H1 (cell line): Measurements from ENCODE around the gene INPP5F. TPM values are rescaled to one million over a fixed set of nuclear protein-coding genes. Genes with fewer than 3 reads are reported as not detected.

ENCODE experiments used
- CTCF ChIA-PET: fragments of 300-600 bp; sonication (Branson Sonifier 250); formaldehyde crosslinking; loops from one replicate; lab custom pipeline; 2021; ENCODE audit not compliant: partially characterized antibody; lab: Charles Lee
- POLR2A ChIA-PET: fragments of 300-600 bp; sonication (Branson Sonifier 250); formaldehyde crosslinking; loops from one replicate; lab custom pipeline; 2021; ENCODE audit warnings: inconsistent platforms; ENCODE audit not compliant: partially characterized antibody; lab: Charles Lee
- DNase-seq, 2 experiments: peaks; one replicate each; pipeline versions ENCODE4 v3.0.0 to v3.0.0-alpha.2; 2010 to 2022; ENCODE audit warnings: low spot score in 2 of 2, low read depth in 1 of 2, mixed read lengths in 1 of 2
- FAIRE-seq: peaks from 2 replicates; lab custom pipeline; 2011; peaks lifted over from hg19 to GRCh38; lab: Jason Lieb, UNC
- H2AFZ ChIP-seq: 2 replicates; pipeline ENCODE4 v1.8.1; 2012; ENCODE audit warnings: low read length, inconsistent platforms
- H2AK5ac ChIP-seq: 2 replicates; pipeline ENCODE4 v1.6.1; 2013; ENCODE audit warnings: low read depth, low read length
- H2BK120ac ChIP-seq: replicated peaks from 2 replicates; pipeline ENCODE3; 2013; ENCODE audit warnings: low read depth, low read length, inconsistent platforms
- H2BK12ac ChIP-seq: 2 replicates; pipeline ENCODE4 v1.6.1; 2013; ENCODE audit warnings: low read depth, low read length
- H2BK15ac ChIP-seq: 2 replicates; pipeline ENCODE4 v1.6.1; 2013; ENCODE audit warnings: low read length
- H2BK20ac ChIP-seq: 2 replicates; pipeline ENCODE4 v1.6.1; 2013; ENCODE audit warnings: low read length
- H2BK5ac ChIP-seq: 2 replicates; pipeline ENCODE4 v1.6.1; 2013; ENCODE audit warnings: low read depth, low read length
- H3K14ac ChIP-seq: 2 replicates; pipeline ENCODE4 v1.6.1; 2013; ENCODE audit warnings: inconsistent platforms; ENCODE audit not compliant: insufficient read length
- H3K18ac ChIP-seq: 2 replicates; pipeline ENCODE4 v1.6.1; 2013; ENCODE audit warnings: low read length; ENCODE audit errors: extremely low read depth
- H3K23ac ChIP-seq: 2 replicates; pipeline ENCODE4 v1.6.1; 2013; ENCODE audit warnings: inconsistent platforms; ENCODE audit not compliant: insufficient read length
- H3K23me2 ChIP-seq: 2 replicates; pipeline ENCODE4 v1.6.1; 2013; ENCODE audit warnings: low read depth, low read length
- H3K27ac ChIP-seq: 2 replicates; pipeline ENCODE4 v1.6.1; 2011; ENCODE audit warnings: low read depth, low read length, inconsistent platforms
- H3K27me3 ChIP-seq, 4 experiments: replicated peaks in 1 of 4; 1 replicate in 1 of 4; 2 replicates in 3 of 4; pipeline versions ENCODE4 v1.6.1 to v1.8.1; 2011 to 2013; ENCODE audit warnings: low read length in 3 of 4, mild to moderate bottlenecking in 3 of 4, inconsistent platforms in 2 of 4, mixed read lengths in 2 of 4, moderate library complexity in 1 of 4; ENCODE audit not compliant: control insufficient read depth in 3 of 4, insufficient read depth in 3 of 4; ENCODE audit errors: extremely low read depth in 1 of 4
- H3K36me3 ChIP-seq, 4 experiments: 2 replicates each; pipeline versions ENCODE4 v1.6.1 to v1.8.1; 2011 to 2013; ENCODE audit warnings: mild to moderate bottlenecking in 4 of 4, low read length in 3 of 4, moderate library complexity in 2 of 4, control low read depth in 1 of 4, inconsistent platforms in 1 of 4; ENCODE audit not compliant: insufficient read depth in 4 of 4, control insufficient read depth in 2 of 4
- H3K4ac ChIP-seq: replicated peaks from 2 replicates; pipeline ENCODE3; 2013; ENCODE audit warnings: low read length, low read depth, mixed read lengths, inconsistent platforms; ENCODE audit not compliant: insufficient read length
- H3K4me1 ChIP-seq, 4 experiments: replicated peaks in 1 of 4; 1 replicate in 1 of 4; 2 replicates in 3 of 4; pipeline versions ENCODE4 v1.6.1 to v1.8.1; 2011 to 2013; ENCODE audit warnings: low read length in 3 of 4, inconsistent platforms in 2 of 4, mixed read lengths in 1 of 4; ENCODE audit not compliant: insufficient read depth in 4 of 4, control insufficient read depth in 3 of 4
- H3K4me2 ChIP-seq, 2 experiments: 2 replicates each; pipeline versions ENCODE4 v1.6.1 to v1.8.1; 2011 to 2013; ENCODE audit warnings: low read depth in 2 of 2, low read length in 2 of 2, control low read depth in 1 of 2, inconsistent platforms in 1 of 2, mild to moderate bottlenecking in 1 of 2; ENCODE audit not compliant: insufficient read depth in 1 of 2
- H3K4me3 ChIP-seq, 4 experiments: fragments of 200-600, 300-600 bp in 1 of 4; sonication (generic), shearing (Covaris generic), sonication (Bioruptor Twin) in 1 of 4; 2 replicates each; pipeline versions ENCODE4 v1.5.1 to v1.8.1; 2011 to 2016; ENCODE audit warnings: low read length in 4 of 4, low read depth in 3 of 4, control low read depth in 2 of 4, inconsistent platforms in 2 of 4, mild to moderate bottlenecking in 2 of 4, mixed read lengths in 1 of 4, moderate library complexity in 1 of 4; ENCODE audit not compliant: insufficient read depth in 2 of 4; ENCODE audit errors: extremely low read depth in 1 of 4
- H3K56ac ChIP-seq: replicated peaks from 2 replicates; pipeline ENCODE3; 2013; ENCODE audit warnings: low read depth, mild to moderate bottlenecking, mixed read lengths, low read length, inconsistent platforms; ENCODE audit not compliant: insufficient read length
- H3K79me1 ChIP-seq: 2 replicates; pipeline ENCODE4 v1.6.1; 2013; ENCODE audit warnings: low read depth, low read length, control low read depth
- H3K79me2 ChIP-seq, 2 experiments: 2 replicates each; pipeline versions ENCODE4 v1.6.1 to v1.8.1; 2012 to 2013; ENCODE audit warnings: low read length in 2 of 2, mild to moderate bottlenecking in 2 of 2, inconsistent platforms in 1 of 2; ENCODE audit not compliant: insufficient read depth in 2 of 2, control insufficient read depth in 1 of 2
- H3K9ac ChIP-seq, 4 experiments: replicated peaks in 1 of 4; 1 replicate in 1 of 4; 2 replicates in 3 of 4; pipeline versions ENCODE4 v1.6.1 to v1.8.1; 2011 to 2013; ENCODE audit warnings: low read depth in 3 of 4, low read length in 3 of 4, control low read depth in 2 of 4, mild to moderate bottlenecking in 2 of 4, moderate library complexity in 2 of 4, inconsistent platforms in 1 of 4; ENCODE audit errors: extremely low read depth in 1 of 4
- H3K9me3 ChIP-seq, 2 experiments: 2 replicates each; pipeline versions ENCODE4 v1.6.1 to v1.8.1; 2012 to 2013; ENCODE audit warnings: mild to moderate bottlenecking in 2 of 2, moderate library complexity in 2 of 2, control low read depth in 1 of 2, inconsistent platforms in 1 of 2, low read depth in 1 of 2, low read length in 1 of 2, mixed read lengths in 1 of 2; ENCODE audit not compliant: insufficient read depth in 2 of 2
- H4K20me1 ChIP-seq, 2 experiments: replicated peaks in 1 of 2; 2 replicates each; pipeline versions ENCODE3 to v1.8.1; 2011 to 2013; ENCODE audit warnings: inconsistent platforms in 2 of 2, low read length in 2 of 2, mild to moderate bottlenecking in 1 of 2; ENCODE audit not compliant: insufficient read depth in 2 of 2, control insufficient read depth in 1 of 2
- H4K5ac ChIP-seq: 2 replicates; pipeline ENCODE4 v1.6.1; 2013; ENCODE audit warnings: low read length, low read depth, mixed read lengths, inconsistent platforms; ENCODE audit not compliant: insufficient read length
- H4K8ac ChIP-seq: 2 replicates; pipeline ENCODE4 v1.8.0; 2013; ENCODE audit warnings: mild to moderate bottlenecking, moderate library complexity, low read length, inconsistent platforms; ENCODE audit not compliant: insufficient read depth; ENCODE audit errors: extremely low read depth
- H4K91ac ChIP-seq: replicated peaks from 2 replicates; pipeline ENCODE3; 2013; ENCODE audit warnings: low read length, mixed read lengths, inconsistent platforms; ENCODE audit not compliant: insufficient read length
- JUN ChIP-seq: IDR thresholded peaks from 2 replicates; pipeline ENCODE4 v1.6.1; 2011; ENCODE audit warnings: low read depth, mild to moderate bottlenecking, improper control_type of control experiment, low read length
- KDM5A ChIP-seq: fragments of 200-600 bp; IDR thresholded peaks from 2 replicates; pipeline ENCODE4 v1.7.1; 2012; ENCODE audit warnings: mild to moderate bottlenecking, low read length, inconsistent platforms, mixed read lengths
- WGBS, 2 experiments: shearing (Covaris generic) in 1 of 2; methylation state at CpG; one replicate each; pipeline versions ENCODE4 v1.1.6 to v1.1.7; 2013 to 2015; ENCODE audit warnings: low lambda C conversion rate in 2 of 2, mixed read lengths in 2 of 2, inconsistent platforms in 1 of 2, low coverage in 1 of 2, missing lambda C conversion rate in 1 of 2; ENCODE audit not compliant: insufficient replicate concordance in 2 of 2, insufficient coverage in 1 of 2, insufficient read length in 1 of 2; ENCODE audit errors: extremely low coverage in 1 of 2, missing lambda C conversion rate in 1 of 2; 5-methylcytosine and 5-hydroxymethylcytosine counted together
- polyA plus RNA-seq, 7 experiments: library from polyadenylated mRNA; depleted of rRNA in 3 of 7; stranded (reverse) in 5 of 7; unstranded in 2 of 7; fragments of >200 nt in 5 of 7; fragments of 200-250 nt in 2 of 7; gene quantifications; 1 replicate in 5 of 7; 2 replicates in 1 of 7; 4 replicates in 1 of 7; pipeline versions ENCODE4 v1.2.1 to v1.2.3, GENCODE V29; 2011 to 2013; ENCODE audit warnings: missing spikeins in 2 of 7, mixed read lengths in 2 of 7
- total RNA-seq: library from RNA; stranded (reverse); fragmentation: NEBNext Ultra II Directional; extraction: Animal tissue kit (Norgen Biotek cat#: 25700); gene quantifications from 2 replicates; pipeline ENCODE4 v1.2.1, GENCODE V29; 2021

Gene INPP5F
- total and polyA plus RNA-seq, 2 of the 8 experiments (the other 6 are each of a cell fraction or from before 2014, with no cell fraction given): 50.1 to 101 TPM

DNA sequence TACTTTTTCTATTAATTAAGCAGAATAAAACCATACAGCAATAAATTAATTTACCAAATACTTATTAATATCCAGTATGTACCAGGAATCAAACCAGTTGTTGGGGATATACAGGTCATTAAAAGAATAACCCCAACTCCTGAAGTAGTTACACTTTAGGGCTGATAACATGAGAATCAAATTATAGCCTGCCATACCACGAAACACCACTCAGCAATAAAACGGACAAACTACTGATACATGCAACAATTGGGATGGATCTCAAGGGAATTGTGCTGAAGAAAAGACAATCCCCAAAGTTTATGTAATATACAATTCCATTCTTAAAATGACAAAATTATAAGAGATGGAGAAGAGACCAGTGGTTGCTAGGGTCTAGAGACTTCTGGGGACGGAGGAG, 124.1 kb downstream of the INPP5F start:
- POLR2A ChIA-PET: interaction anchor here (0.9 kb wide), 1 partner anchor 20 kb away, joined by 3 read pairs; no protein-coding TSS in a partner anchor
- Histone ChIP-seq H4K8ac (no peak overlapping the region), H3K4ac (no peak overlapping the region), H4K5ac (no peak overlapping the region), H3K9ac (no peak overlapping the region), H3K79me2 (no peaks in the 10 kb centered on the region; a peak in 1 of 4 replicates), H2BK20ac (no peak overlapping the region), H3K79me1 (no peaks in the 10 kb centered on the region; the same call in 1 of the 2 replicates), H3K4me3 (no peak overlapping the region), H2BK12ac (no peak overlapping the region), H4K20me1 (peaks cover 3 to 4% of the 10 kb centered on the region in 2 experiments), H3K27me3 (no peaks in the 10 kb centered on the region), H3K4me2 (no peak overlapping the region), H2AK5ac (no peak overlapping the region), H4K91ac (no peak overlapping the region), H3K4me1 (no peaks in the 10 kb centered on the region), H2AFZ (no peak overlapping the region), H3K9me3 (no peaks in the 10 kb centered on the region), H3K18ac (no peak overlapping the region), H3K23me2 (no peaks in the 10 kb centered on the region), H3K27ac (no peak overlapping the region), H3K36me3 (peaks cover 27 to 72% (median 60%) of the 10 kb centered on the region in 4 experiments), H2BK5ac (no peak overlapping the region), H3K14ac (no peak overlapping the region), H3K56ac (no peak overlapping the region), H2BK120ac (no peak overlapping the region), H3K23ac (no peak overlapping the region), H2BK15ac (no peak overlapping the region)
- FAIRE-seq (no peak), DNase-seq (no peak)
- CTCF ChIA-PET: interaction anchor here (0.6 to 3.5 kb wide), 3 partner anchors 9 to 136 kb away, joined by 3 to 17 read pairs (median 4); no protein-coding TSS in a partner anchor
- 98% methylated on average over 3 of the region's 3 CpGs; no CpG with 5 or more reads in 1 of the 2 experiments for WGBS, 2 experiments
- TF ChIP-seq KDM5A (no peak), JUN (no peak)
